Limb (tissue), 2 donors: ENCODE measurements around the gene KPTN.

Experiments
- DNase-seq, 2 donors: peaks; one replicate each; pipeline ENCODE4 v3.0.0-alpha.2; 2016; ENCODE audit errors: extremely low spot score in 2 of 2

KPTN gene

DNA sequence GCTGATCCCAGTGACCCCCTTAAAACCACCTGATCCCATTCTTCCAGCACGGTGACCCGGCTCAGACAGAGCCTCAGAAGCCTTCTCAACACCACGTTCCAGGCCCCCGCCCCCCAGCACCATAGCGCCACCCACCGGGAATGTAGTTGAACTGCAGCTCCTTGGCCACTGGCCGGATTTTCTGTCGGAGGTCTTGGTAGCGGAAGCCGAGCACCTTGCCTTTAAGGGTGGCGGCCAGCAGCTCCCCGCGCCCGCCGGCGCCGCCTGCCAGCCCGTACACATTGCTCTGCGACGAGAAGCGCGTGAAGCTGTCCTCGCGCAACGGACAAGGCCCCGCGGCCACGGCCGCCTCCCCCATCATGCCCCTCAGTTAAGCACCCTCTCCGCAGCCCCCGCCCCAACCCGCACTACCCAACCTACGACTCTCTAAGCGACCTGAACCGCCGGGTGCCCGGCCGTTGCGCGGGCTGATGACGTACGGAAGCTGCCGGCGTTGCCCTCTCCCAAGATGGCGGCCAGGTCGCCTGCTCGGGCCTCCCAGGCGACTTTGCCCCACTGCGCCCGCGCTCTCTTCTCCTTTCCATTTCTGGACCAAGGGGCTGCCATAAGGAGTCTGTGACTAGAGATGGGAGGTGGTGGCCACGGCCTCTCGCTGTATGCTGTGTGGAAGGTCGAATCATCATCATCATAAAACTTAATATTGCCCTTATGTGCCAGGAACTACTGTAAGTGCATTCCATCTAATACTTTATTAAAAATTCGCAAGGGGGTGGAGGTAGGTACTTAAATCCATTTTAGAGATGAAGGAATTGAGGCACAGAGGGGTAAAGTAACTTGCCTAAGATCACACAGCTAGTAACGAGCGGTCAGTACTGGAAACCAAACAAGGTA is at the start of gene KPTN:
TSS of gene KPTN (minus strand) at position 420 of the 891 bp plus-strand sequence. CDS start at position 361, 59 bp downstream.
- DNase-seq = peak; percentile 90 to 94

DNA sequence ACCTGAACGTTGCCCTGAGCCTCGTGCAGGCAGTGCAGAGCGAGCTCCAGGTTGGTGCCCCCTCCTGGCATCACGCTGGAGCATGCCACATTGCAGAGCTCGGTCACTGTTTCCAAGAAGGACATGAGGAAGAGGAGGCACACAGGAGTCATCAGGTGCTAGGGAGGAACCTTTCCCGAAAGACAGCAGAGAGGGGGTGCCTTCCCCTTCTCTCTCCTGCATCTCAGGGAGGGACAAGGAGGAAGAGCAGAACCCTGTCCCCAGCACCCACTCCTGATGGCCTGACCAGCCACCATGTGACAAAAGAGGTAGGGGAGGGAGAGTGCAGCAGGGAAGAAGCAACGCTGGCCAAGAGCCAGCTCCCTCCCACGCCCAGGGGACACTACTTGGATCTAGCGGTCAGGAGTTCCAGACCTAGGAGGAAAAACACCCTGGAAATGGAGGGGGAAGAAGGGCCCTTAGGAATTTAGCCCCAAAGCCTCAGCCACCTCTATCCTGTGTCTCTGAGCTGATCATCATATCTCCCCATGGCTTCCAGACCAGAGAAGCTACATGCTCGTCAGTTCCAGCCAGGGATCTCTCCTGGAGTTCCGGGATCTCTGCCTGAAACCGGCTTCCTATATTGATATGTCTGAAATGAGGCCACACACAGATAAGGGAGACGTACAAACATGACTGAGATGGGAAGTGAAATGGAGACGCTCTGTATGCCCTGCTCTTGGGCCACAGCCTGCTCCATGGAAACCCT is 47.8 kb upstream of the KPTN start:
- DNase-seq = no peak

DNA sequence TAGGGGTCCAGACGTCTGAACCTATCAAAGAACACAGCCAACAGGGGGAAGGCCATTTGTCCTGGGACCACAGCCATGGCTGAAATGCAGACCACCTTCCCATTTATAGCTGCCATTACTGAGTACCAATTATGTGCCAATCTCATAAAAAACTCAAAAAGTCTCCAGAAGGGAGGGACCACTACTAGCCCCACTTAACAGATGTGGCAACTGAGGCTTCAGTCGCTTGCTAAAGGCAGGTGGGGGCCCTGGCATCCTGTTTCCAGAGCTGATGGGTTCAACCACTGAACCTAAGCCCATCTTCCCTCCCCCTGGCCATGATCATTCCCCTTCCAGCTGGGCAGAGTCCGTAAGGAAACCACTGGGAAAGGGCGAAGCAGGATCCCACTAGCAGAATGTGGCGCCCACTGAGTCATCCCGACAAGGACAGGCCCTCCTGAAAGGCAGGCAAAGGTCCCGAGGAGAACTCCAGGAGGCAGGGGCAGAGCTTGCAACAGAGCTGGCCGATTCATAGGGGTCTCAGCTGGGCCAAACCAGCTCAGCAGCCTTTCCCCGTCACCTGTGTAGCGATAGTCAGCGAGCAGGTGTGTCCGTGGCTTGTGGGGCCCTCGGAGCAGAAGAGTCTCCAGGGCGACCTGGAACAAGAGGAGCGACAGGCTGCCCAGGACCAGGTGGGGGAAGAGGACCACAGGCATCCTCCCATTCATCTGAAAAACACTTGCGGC is 45.2 kb upstream of the KPTN start:
- no peak for DNase-seq

DNA sequence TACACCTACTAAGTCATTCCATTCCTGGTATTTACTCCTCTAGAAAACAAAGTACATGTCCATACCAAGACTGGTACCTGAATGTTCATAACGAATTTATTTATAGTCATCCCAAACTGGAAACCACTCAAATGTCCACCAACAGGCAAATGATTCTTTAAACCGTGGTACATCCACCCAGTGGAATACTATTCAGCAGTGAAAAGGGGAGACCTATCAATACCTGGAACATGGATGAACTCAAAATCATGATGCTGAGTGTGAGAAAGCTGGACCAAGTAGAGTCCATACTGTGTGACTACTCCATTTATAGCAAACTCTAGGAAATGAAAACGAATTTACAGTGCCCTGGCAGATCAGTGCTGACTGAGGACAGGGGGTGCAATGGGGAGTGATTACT is 42.8 kb upstream of the KPTN start:
- no peak for DNase-seq

DNA sequence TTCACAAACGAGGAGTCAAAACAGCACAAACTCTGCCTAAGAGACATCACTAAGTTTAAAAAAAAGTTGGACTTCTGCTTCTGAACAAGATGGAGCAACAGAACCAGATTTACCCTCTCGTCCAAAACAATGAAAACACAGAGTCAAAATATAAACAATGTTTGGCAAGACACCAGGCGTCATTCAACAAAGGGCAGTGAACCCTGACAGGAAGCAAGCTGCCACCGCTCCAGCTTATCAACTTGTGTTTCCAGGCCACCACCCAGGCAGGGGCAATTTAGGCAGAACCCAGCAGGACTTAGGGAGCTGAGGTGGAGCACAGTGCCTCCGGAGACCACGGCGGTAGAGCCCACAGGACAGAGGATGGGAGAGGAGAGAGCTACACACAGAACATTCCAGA is 39.5 kb upstream of the KPTN start:
- no peak for DNase-seq

DNA sequence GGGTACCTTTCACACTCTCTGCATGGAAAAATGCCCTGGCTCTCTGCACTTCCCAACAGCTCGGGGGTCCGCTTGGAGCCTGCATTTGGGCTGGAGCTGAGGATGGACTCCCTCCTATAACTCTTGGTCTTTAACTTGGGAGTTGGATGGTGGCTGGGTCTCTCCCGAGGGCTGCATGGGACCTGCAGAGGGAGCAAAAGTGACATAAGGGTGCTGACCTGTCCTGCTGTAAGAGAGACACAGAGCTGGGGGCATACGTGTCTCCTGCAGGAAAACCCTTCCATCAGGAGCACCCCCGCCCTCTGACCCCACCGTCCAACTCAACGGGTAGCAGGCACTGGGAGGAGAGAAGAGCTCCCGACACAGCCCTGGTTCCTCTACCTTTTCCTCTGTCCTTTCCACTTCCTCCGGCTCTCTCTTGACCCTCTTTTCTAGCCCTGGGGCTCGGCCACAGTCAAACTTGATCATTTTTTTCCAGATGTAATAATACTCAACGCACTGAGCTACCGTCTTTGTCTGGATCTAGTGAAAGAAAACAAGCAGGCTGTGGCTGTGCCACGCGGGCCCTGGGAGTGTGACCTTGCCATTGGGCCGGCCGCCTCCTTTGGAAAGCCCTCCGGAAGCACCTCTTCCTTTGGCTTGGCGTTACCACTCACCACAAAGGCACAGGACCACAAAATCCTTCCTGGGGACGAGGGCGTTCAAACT is 37.6 kb upstream of the KPTN start:
- no peak for DNase-seq

DNA sequence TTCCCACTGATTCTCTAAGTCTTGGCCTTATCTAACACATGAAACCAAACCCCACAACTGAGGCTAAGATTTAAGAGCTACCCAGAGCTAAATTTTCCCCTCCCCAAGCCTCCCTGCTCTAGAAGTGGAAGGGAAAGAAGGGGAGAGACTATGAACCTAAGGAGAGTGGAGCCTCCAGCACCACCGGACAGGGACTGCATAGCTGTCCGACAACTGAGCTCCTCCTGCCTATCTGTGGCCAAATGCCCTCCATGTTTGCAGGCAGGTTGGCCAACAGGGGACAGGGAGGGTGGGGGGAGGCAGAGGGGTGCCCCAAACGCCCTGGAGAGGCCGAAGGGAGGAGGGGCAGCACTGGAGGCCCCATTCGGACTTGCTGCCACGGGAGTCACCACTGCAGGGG is 36.8 kb upstream of the KPTN start:
- DNase-seq = no peak

DNA sequence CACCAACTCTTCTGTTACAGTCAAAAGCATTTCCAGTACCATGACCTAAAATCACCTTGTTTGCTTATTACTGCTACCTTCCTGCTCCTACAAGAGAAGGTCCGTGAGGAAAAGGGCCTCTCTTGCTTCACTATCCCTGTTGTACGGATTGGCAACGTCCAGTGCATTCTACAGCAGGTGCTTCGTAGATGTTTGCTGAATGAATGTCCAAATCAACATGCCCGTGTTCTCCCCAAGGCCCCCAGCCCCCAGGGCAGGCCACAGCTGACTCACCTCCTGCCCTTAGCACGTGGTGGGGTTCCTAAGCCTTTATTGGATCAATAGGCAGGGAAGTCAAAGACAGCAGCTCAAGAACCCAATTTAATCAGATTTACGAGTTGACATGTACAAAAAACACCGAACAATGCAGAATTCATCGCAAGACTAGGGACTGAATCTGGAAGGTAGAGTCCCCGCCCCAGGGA is 36.4 kb upstream of the KPTN start:
- no peak for DNase-seq

DNA sequence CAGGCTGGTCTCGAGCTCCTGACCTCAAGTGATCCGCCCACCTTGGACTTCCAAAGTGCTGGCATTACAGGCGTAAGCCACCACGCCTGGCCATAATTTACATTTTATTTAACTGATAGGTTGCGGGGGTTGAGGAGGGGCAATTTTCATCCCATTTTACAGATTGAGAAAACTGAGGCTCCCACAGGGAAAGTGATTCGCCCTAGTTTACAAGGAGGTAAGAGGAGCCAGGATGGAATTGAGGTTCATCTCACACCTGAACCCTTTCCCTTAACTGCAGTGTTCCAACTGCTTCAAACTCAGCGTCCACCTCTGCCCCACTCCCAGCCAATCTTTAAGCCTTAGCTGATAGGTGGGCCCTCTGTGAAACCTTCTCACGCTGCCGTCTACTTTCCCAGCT is 34.8 kb upstream of the KPTN start:
- DNase-seq = no peak

DNA sequence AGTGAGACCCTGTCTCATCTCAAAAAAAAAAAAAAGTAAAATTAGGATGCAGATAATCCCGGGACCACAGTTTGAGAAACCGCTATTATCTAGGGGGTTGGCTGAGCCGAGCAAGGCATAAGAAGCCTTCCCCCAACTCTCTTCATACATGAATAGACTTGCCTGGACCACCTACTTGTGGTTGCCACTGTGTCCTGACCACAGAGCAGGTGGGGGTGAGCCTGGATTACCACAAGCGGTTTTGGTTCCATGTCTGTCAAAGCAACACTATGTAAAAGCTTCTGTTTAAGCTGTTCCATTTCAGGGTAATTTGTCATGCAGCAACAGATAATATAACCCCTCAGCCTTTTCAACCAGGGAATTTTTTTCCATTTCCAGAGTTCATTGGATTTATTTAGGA is 34.1 kb upstream of the KPTN start:
- no peak for DNase-seq

DNA sequence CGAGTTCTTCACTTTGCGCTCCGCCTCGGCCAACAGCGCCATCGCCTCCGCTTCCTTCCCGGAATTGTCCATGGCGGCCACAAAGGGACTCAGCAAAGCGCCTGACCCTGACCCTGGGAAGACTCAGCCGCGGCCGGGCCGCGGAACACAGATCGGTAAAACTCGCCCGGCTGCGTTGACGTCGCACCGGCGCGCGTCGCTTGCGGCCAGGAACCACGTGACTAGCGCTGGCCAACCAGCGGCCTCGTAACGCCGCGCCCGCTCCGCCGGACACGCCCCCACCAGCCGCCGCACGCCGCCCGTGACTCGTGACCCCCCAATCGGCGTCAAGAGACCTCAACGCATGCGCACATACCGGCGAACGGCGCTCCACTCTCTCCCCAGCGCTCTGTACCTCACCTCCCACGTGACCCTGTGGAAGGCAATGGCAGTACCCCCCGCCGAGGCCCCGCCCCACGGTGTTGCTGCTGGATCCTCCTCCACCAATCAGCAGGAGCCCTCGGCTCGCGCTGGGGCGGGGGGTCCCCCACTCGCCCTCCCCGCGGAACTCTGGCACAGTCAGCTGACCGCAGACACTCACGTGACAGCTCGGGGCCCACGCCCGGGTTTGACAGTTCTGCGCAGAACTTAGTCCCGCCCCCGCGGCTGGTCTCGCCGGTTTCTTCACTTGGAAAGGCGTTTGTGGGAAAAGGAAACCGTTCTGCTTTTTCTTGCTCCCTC is 31.0 kb upstream of the KPTN start, which contains the start of gene NAPA:
TSS of gene NAPA (minus strand) at position 195 of the 720 bp plus-strand sequence. CDS start at position 72, 123 bp downstream.
- DNase-seq = peak; percentile 100

DNA sequence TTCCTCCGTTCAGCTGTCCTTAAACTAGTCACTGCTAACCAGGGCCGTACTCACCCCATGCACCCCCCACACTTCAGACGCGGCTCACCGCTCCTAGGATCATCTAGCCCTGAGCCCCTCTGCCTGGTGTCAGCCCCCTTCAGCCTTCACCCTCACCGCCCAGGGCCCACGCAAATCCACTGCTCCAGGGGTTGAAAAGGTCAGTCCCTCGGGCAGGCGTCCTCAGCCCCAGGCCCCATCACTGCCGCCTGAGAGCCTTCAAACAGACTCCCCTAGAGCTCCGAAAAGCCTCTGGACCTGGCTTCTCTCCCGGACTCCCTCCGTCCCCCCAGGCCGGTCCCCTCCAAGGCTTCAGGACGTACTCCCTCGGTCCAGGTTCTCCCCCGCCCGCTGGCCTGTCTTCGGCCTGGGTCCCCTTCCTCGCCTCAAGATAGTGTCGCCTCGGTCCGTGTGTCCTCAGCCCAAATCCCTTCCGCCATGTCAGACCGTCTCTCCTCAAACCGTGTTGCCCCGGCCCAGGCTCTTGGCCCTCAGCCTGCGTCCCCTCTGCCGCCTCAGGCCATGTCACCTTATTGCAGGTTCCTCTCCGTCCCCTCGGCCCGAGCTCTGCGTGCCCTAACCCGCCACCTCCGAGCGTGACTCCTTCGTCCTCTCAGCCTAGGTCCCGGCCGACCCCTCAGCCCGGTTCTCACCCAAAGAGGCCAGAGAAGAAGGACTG is 30.3 kb upstream of the KPTN start:
- DNase-seq = no peak

DNA sequence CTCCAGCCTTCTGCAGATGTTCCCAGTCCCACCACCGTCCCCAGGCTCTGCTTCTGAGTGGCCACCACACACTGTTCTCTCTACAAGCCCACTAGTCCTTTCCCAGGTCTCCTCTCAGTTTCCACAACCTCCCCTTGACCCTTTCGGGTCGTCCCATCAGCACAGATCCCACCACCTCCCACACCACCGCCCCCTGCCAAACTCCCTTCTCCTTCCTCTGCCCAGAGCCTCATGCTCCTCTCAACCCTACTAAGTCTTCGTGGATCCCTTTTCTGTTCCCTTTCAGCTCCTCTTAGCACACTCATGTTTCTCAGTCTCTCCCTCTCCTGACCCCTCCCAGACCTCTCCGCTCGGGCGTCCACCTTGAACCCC is 28.9 kb upstream of the KPTN start:
- no peak for DNase-seq

DNA sequence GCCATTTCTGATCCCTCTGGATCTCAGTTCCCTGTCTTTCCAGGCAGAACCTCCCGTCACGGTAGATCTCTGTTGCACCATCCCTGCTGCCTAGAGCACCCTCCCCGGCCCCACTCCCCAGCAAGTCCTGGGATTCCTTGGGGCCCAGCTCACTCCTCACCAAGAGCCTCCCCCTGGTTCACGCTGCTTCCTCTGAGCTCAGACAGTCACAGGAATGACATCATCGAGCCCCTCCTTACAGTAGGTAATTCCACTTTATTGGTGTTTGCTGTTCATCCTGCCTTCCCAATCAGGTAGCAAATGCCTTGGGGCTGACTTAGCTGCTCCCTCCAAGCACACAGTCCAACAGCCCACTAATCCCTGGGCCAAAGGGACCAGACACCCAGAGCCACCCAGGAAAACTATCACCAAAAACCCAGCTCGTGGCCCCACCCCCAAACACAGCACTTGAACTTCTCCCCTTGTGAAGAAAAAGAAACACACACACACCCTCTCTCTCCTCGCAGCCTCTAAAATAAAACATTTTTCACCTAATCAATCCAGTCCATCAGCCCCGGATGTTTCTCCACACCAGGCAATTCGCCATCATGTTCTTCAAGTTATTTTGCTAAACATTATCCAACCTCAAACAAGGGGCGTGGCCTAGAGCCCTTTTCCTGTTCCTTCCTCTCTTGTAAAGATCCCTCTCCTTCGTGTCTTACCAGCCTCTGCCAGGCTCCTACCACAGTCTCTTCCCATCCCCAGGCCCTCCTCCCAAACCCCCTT is 28.3 kb upstream of the KPTN start:
- DNase-seq = no peak

DNA sequence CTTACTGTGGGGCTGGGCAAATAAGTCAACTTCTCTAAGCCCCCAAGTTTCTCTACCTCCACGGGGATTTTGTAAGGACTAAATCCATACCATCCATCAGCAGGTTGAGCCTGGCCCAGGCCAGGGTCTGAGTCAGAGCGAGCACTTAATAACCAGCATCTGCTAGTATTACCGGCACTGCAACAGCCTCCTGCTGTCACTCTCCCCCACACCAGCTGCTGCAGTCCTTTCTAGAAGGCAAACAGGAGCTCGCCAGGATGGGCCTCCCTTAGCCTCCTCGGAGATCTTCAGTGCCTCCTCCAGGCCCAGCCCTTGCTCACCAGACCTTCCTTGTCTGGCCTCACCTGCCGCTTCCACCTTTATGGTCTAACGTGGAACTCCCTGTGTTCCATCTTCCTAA is 27.7 kb upstream of the KPTN start:
- no peak for DNase-seq

DNA sequence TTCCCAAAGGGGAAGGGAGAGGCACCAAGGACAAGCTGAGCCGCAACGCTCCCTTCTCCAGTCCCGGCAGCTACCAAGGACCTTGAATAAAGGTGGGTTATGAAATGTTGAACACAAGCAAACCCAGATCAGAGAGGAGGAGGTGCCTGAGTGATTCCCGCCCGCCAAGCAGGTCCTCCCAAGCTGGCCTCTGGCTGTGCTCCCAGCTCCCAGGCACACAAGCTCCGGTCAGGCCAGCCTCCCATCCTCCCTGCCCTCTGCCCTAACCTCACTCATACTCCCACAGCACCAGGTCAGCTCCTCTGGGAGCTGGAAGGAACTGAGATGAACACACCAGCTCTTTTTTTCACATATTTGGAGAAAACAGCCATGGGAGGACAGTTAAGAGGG is 27.1 kb upstream of the KPTN start:
- DNase-seq = no peak

DNA sequence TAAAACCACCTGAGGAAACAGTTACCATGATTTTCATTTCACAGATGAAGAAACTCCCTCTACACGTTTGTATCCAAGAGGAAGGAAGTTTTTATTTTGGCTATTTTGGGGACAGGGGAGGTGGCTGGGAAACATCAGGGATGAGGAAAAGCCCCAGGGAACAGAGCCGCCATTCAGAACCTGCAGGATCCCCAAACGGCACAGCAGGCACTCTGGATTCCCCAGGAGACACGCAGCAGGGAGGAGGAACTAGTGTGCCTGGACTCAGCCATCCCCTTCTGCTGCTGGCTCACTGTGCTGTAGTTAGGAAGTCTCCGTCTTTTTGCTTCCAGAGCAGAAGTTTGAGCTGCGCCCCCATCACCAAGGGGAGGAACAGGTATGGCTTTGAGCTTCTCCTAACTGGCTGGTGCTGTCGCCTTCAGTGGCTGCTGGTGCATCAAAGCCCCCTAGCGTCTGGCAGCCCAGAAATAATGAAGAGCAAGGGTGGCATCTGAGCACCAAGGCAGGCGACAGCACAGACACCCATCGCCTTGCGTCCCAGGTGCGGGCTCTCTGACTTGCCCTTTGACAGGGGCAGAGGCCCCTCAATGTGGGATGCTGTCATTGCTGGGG is 26.6 kb upstream of the KPTN start:
- DNase-seq = no peak

DNA sequence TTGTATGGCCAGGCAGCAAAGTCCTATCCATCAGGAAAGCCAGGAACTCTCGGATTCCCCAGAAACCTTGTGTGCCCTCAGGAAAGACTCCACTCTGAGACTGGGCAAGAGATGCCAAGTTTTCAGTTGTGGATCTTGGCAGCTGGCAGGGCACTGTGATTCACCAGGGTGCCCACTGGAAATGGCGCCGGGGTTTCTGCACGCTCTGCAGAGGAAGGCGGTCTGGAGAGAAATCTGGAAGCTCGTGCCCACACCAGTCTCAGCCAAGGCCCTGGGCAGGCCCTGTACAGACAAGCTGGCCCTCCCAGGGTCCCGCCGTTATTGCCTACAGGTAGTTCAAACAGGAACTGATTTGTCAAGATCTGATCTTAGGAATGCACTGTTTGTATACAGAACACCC is 26.0 kb upstream of the KPTN start:
- DNase-seq = no peak
